HL-60/S4 (cell line): Measurements from ENCODE around the gene RBMS3.

Source experiments
- in situ Hi-C: fragments of 300-500 bp; cut with MboI; formaldehyde crosslinking; loops from 2 replicates; pipeline ENCODE4 v1.14.3; 2022; ENCODE audit warnings: low sequenced_read_pairs

Gene RBMS3

GRCh38 chr3:29850641-29851040 lies 569.8 kb downstream of the RBMS3 start:
- in situ Hi-C loops, result no loop called here

- in situ Hi-C loops, result no loop called here
Observed at GRCh38 chr3:29852767-29853166, 571.9 kb downstream of the RBMS3 start.

- in situ Hi-C loops, result no loop called here
Observed at GRCh38 chr3:29853841-29854397, 573.0 kb downstream of the RBMS3 start.

GRCh38 chr3:29854821-29855220 lies 574.0 kb downstream of the RBMS3 start:
- in situ Hi-C loops, result no loop called here

- in situ Hi-C loops, result no loop called here
Observed at GRCh38 chr3:29859726-29860270, 578.9 kb downstream of the RBMS3 start.

GRCh38 chr3:29864809-29865208 lies 583.9 kb downstream of the RBMS3 start:
- in situ Hi-C loops, result no loop called here

GRCh38 chr3:29868543-29869101 lies 587.8 kb downstream of the RBMS3 start:
- in situ Hi-C loops, result no loop called here

GRCh38 chr3:29870136-29870535 lies 589.3 kb downstream of the RBMS3 start:
- in situ Hi-C loops, result no loop called here

GRCh38 chr3:29871087-29871486 lies 590.2 kb downstream of the RBMS3 start:
- in situ Hi-C loops, result no loop called here

GRCh38 chr3:29880809-29881208 lies 599.9 kb downstream of the RBMS3 start:
- in situ Hi-C loops, result no loop called here

- in situ Hi-C loops, result no loop called here
Observed at GRCh38 chr3:29887451-29887850, 606.6 kb downstream of the RBMS3 start.

GRCh38 chr3:29889215-29889614 lies 608.3 kb downstream of the RBMS3 start:
- in situ Hi-C loops, result no loop called here

- in situ Hi-C loops, result no loop called here
Observed at GRCh38 chr3:29890801-29891200, 609.9 kb downstream of the RBMS3 start.

GRCh38 chr3:29892976-29893554 lies 612.2 kb downstream of the RBMS3 start:
- in situ Hi-C loops, result no loop called here

- in situ Hi-C loops, result no loop called here
Observed at GRCh38 chr3:29896856-29897255, 616.0 kb downstream of the RBMS3 start.

GRCh38 chr3:29898171-29898965 lies 617.5 kb downstream of the RBMS3 start:
- in situ Hi-C loops, result no loop called here

- in situ Hi-C loops, result no loop called here
Observed at GRCh38 chr3:29899021-29899420, 618.1 kb downstream of the RBMS3 start.

GRCh38 chr3:29901097-29901496 lies 620.2 kb downstream of the RBMS3 start:
- in situ Hi-C loops, result no loop called here

GRCh38 chr3:29903600-29903999 lies 622.7 kb downstream of the RBMS3 start:
- in situ Hi-C loops, result no loop called here

- in situ Hi-C loops, result no loop called here
Observed at GRCh38 chr3:29906906-29907305, 626.0 kb downstream of the RBMS3 start.

GRCh38 chr3:29912600-29913288 lies 631.9 kb downstream of the RBMS3 start:
- in situ Hi-C loops, result no loop called here
